ENCODE results near the gene MBOAT2.

DNA sequence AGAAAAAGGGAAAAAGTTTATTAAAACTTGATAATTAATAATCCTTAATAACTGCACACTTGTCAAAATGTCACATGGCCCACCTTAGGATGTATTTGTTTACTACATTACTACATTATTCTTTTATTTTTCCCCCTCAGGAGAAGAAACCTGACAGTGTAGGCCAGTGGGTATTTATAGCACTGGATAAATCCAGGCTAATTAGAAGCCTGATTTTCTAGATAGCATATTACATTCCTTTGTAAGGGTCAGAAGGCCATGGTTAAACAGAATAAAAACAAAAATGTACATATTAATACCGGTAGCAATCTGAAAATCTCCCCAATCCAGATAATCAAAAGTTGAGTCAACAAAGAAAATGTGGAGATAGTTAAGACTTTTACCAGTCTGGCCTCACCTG lies 144.6 kb downstream of the MBOAT2 start:
- TF ChIP-seq, protein P1, sequence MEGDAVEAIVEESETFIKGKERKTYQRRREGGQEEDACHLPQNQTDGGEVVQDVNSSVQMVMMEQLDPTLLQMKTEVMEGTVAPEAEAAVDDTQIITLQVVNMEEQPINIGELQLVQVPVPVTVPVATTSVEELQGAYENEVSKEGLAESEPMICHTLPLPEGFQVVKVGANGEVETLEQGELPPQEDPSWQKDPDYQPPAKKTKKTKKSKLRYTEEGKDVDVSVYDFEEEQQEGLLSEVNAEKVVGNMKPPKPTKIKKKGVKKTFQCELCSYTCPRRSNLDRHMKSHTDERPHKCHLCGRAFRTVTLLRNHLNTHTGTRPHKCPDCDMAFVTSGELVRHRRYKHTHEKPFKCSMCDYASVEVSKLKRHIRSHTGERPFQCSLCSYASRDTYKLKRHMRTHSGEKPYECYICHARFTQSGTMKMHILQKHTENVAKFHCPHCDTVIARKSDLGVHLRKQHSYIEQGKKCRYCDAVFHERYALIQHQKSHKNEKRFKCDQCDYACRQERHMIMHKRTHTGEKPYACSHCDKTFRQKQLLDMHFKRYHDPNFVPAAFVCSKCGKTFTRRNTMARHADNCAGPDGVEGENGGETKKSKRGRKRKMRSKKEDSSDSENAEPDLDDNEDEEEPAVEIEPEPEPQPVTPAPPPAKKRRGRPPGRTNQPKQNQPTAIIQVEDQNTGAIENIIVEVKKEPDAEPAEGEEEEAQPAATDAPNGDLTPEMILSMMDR (IDR thresholded peaks at IDR 0.05), result no peak
- no peak for TF ChIP-seq POLR2A (IDR thresholded peaks at IDR 0.05)

Measured in testis (tissue), 2 donors.